ENCODE data around the gene POLA1.

Gene POLA1

GRCh38 chrX:24703185-24703494, 9.4 kb downstream of the POLA1 start:
- H3K4me3 ChIP-seq (ENCODE audit: low read depth, low read length), result no peak overlapping the region
- TF ChIP-seq CTCF (IDR thresholded peaks at IDR 0.05; ENCODE audit: low read depth, low read length), result no peak
- no peak for DNase-seq
- no peaks in the 10 kb centered on the region for H3K4me1 ChIP-seq
- no peaks in the 10 kb centered on the region for H3K9me3 ChIP-seq
- H3K36me3 ChIP-seq, result peaks cover 13% of the 10 kb centered on the region
- no peaks in the 10 kb centered on the region for H3K27me3 ChIP-seq

GRCh38 chrX:24718771-24719170, 25.1 kb downstream of the POLA1 start:
- Histone ChIP-seq H3K4me3 (ENCODE audit: low read depth, low read length) (no peak overlapping the region), H3K9me3 (no peaks in the 10 kb centered on the region), H3K4me1 (no peaks in the 10 kb centered on the region; the same call in 1 of the 2 replicates), H3K36me3 (peaks cover 10% of the 10 kb centered on the region), H3K27me3 (no peaks in the 10 kb centered on the region)
- TF ChIP-seq CTCF (IDR thresholded peaks at IDR 0.05; ENCODE audit: low read depth, low read length), result no peak
- DNase-seq, result no peak

- no peak for TF ChIP-seq CTCF (IDR thresholded peaks at IDR 0.05; ENCODE audit: low read depth, low read length)
- no peaks in the 10 kb centered on the region for H3K9me3 ChIP-seq
- no peaks in the 10 kb centered on the region for H3K27me3 ChIP-seq
- no peaks in the 10 kb centered on the region; the same call in 1 of the 2 replicates for H3K4me1 ChIP-seq
- H3K36me3 ChIP-seq, result peaks cover 10% of the 10 kb centered on the region; the same call in 1 of the 2 replicates
- H3K4me3 ChIP-seq (ENCODE audit: low read depth, low read length), result no peak overlapping the region
- no peak for DNase-seq
Observed at GRCh38 chrX:24720036-24720435, 26.3 kb downstream of the POLA1 start.

GRCh38 chrX:24728530-24728929, 34.8 kb downstream of the POLA1 start:
- H3K36me3 ChIP-seq, result peaks cover 7% of the 10 kb centered on the region; the same call in 1 of the 2 replicates
- no peak for TF ChIP-seq CTCF (IDR thresholded peaks at IDR 0.05; ENCODE audit: low read depth, low read length)

GRCh38 chrX:24732766-24733500, 39.2 kb downstream of the POLA1 start:
- no peak for TF ChIP-seq CTCF (IDR thresholded peaks at IDR 0.05; ENCODE audit: low read depth, low read length)
- Histone ChIP-seq H3K9me3 (no peaks in the 10 kb centered on the region), H3K4me1 (no peaks in the 10 kb centered on the region), H3K36me3 (peaks cover 5% of the 10 kb centered on the region), H3K27me3 (no peaks in the 10 kb centered on the region), H3K4me3 (ENCODE audit: low read depth, low read length) (no peak overlapping the region)
- no peak for DNase-seq

More at GRCh38 chrX:24728530-24728929, 34.8 kb downstream of the POLA1 start:
- Histone ChIP-seq H3K4me3 (ENCODE audit: low read depth, low read length) (no peak overlapping the region), H3K9me3 (no peaks in the 10 kb centered on the region), H3K4me1 (no peaks in the 10 kb centered on the region), H3K27me3 (no peaks in the 10 kb centered on the region)
- no peak for DNase-seq

- Histone ChIP-seq H3K36me3 (no peaks in the 10 kb centered on the region; the same call in none of the 2 replicates), H3K4me1 (no peaks in the 10 kb centered on the region), H3K9me3 (no peaks in the 10 kb centered on the region), H3K27me3 (no peaks in the 10 kb centered on the region), H3K4me3 (ENCODE audit: low read depth, low read length) (no peak overlapping the region)
- no peak for TF ChIP-seq CTCF (IDR thresholded peaks at IDR 0.05; ENCODE audit: low read depth, low read length)
- DNase-seq, result no peak
Observed at GRCh38 chrX:24741330-24741729, 47.6 kb downstream of the POLA1 start.

All from BE2C (cell line).